ENCODE measurements around the gene TECPR2. TPM values are rescaled to one million over a fixed set of nuclear protein-coding genes. Genes with fewer than 3 reads are reported as not detected.
"Not testable (repeated sequence)": the region's sequence is repeated elsewhere in the genome, so short reads cannot be mapped to it uniquely, and the experiment has no call there.

TECPR2 gene
- polyA plus RNA-seq, 2 donors = 3.3 to 3.8 TPM

DNA sequence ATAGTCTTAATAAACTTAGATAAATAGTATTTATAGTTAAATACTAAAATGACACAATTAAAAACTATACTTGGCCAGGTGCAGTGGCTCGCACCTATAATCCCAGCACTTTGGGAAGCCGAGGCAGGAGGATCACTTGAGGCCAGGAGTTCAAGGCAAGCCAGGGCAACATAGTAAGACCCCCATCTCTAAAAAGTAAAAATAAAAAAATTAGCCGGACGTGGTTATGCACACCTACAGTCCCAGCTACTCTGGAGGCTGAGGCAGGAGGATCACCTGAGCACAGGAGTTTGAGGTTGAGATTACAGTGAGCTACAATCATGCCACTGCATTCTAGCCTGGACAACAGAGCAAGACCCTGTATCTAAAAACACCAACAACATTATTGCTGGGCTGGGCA, 16.1 kb upstream of the TECPR2 start:
- no peaks in the 10 kb centered on the region for H3K9me3 ChIP-seq (ENCODE audit: control insufficient read depth in 2 of 2, insufficient read depth in 1 of 2, low read depth in 1 of 2, low read length in 1 of 2)
- H3K36me3 ChIP-seq (ENCODE audit: control insufficient read depth in 2 of 2, insufficient read depth in 2 of 2, low read length in 1 of 2) = peaks cover 10 to 36% of the 10 kb centered on the region in 2 donors
- H3K27ac ChIP-seq (ENCODE audit: low read depth in 2 of 2, low read length in 1 of 2) = no peak overlapping the region
- H3K4me1 ChIP-seq (ENCODE audit: control insufficient read depth in 2 of 2, insufficient read depth in 2 of 2, low read length in 1 of 2) = peaks cover 0 to 2% of the 10 kb centered on the region in 2 donors
- WGBS, 2 donors = 96% methylated on average over 4 of the region's 4 CpGs
- no peak overlapping the region for H3K4me3 ChIP-seq (ENCODE audit: low read depth in 1 of 2, low read length in 2 of 2)
- no peaks in the 10 kb centered on the region for H3K27me3 ChIP-seq (ENCODE audit: control insufficient read depth in 1 of 2, insufficient read depth in 2 of 2, low read length in 2 of 2)

DNA sequence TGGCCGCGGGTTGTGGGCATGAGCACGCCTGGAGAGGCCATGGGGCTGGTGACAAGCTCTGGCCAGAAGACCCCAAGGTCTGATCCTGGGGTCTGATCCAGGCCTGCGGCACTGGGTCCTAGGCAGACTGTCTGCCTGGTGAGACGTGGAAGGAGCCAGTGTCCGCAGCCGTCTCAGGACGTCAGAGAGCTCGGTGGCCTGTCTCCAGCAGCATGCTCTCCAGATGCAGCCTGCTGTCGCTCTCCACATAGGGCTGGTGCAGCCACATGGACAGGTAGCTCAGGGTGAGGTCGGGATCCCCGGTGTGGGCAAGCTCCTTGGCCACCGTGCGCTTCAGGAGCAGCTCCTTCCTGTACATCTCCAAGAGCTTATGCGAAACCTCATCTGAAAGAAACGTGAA, 14.4 kb upstream of the TECPR2 start:
- no peak overlapping the region for H3K4me3 ChIP-seq (ENCODE audit: low read depth in 1 of 2, low read length in 2 of 2)
- H3K27ac ChIP-seq (ENCODE audit: low read depth in 2 of 2, low read length in 1 of 2) = no peak overlapping the region
- H3K36me3 ChIP-seq (ENCODE audit: control insufficient read depth in 2 of 2, insufficient read depth in 2 of 2, low read length in 1 of 2) = peaks cover 10 to 27% of the 10 kb centered on the region in 2 donors
- 90 to 94% methylated on average over 16 of the region's 16 CpGs for whole genome bisulfite sequencing, 2 donors
- H3K9me3 ChIP-seq (ENCODE audit: control insufficient read depth in 2 of 2, insufficient read depth in 1 of 2, low read depth in 1 of 2, low read length in 1 of 2) = no peaks in the 10 kb centered on the region
- no peaks in the 10 kb centered on the region for H3K27me3 ChIP-seq (ENCODE audit: control insufficient read depth in 1 of 2, insufficient read depth in 2 of 2, low read length in 2 of 2)
- H3K4me1 ChIP-seq (ENCODE audit: control insufficient read depth in 2 of 2, insufficient read depth in 2 of 2, low read length in 1 of 2) = peaks cover 0 to 2% of the 10 kb centered on the region in 2 donors

DNA sequence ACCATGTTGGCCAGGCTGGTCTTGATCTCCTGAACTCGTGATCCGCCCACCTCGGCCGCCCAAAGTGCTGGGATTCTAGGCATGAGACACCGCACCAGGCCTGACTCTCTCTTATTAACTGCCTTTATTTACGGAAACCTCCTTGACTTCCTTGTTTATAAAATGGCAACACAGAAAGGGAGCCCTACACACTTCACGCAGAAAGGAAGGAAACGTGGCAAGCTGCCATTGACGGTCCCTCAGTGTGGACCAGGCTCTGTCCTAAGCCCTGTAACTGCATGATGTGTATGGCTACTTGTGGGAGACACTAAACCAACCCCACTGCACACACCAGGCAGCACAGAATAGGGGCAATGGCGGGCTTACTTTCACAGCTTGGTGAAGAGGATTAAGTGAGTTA, 11.7 kb upstream of the TECPR2 start:
- Histone ChIP-seq H3K9me3 (ENCODE audit: control insufficient read depth in 2 of 2, insufficient read depth in 1 of 2, low read depth in 1 of 2, low read length in 1 of 2) (no peaks in the 10 kb centered on the region), H3K4me1 (ENCODE audit: control insufficient read depth in 2 of 2, insufficient read depth in 2 of 2, low read length in 1 of 2) (peaks cover 0 to 2% of the 10 kb centered on the region in 2 donors), H3K27ac (ENCODE audit: low read depth in 2 of 2, low read length in 1 of 2) (peak overlapping the region; percentile 12 to 58), H3K36me3 (ENCODE audit: control insufficient read depth in 2 of 2, insufficient read depth in 2 of 2, low read length in 1 of 2) (peaks cover 9 to 26% of the 10 kb centered on the region in 2 donors), H3K4me3 (ENCODE audit: low read depth in 1 of 2, low read length in 2 of 2) (no peak overlapping the region), H3K27me3 (ENCODE audit: control insufficient read depth in 1 of 2, insufficient read depth in 2 of 2, low read length in 2 of 2) (no peaks in the 10 kb centered on the region)
- WGBS, 2 donors = 87 to 91% methylated on average over 10 of the region's 10 CpGs

DNA sequence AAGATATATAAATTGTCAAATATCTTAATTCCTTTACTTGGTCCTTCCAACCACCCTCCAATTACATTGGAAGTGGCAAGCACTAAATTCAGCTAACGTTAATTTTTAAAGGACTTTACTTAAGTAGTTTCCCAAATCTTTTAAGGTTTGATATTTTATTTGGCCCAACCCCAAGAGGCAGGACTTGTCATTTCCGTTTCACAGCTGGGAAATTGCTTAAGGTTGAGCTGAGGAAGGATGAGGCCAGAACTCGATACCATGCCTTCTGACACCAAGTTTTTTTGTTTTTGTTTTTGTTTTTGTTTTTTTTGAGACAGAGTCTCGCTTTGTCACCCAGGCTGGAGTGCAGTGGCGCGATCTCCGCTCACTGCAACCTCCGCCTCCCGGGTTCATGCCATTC, 11.1 kb upstream of the TECPR2 start:
- not testable (repeated sequence) for H3K4me1 ChIP-seq (ENCODE audit: control insufficient read depth in 2 of 2, insufficient read depth in 2 of 2, low read length in 1 of 2); H3K27me3 ChIP-seq (ENCODE audit: control insufficient read depth in 1 of 2, insufficient read depth in 2 of 2, low read length in 2 of 2); H3K4me3 ChIP-seq (ENCODE audit: low read depth in 1 of 2, low read length in 2 of 2); H3K27ac ChIP-seq (ENCODE audit: low read depth in 2 of 2, low read length in 1 of 2); H3K9me3 ChIP-seq (ENCODE audit: control insufficient read depth in 2 of 2, insufficient read depth in 1 of 2, low read depth in 1 of 2, low read length in 1 of 2)
- 82 to 87% methylated on average over 8 to 9 of the region's 9 CpGs for WGBS, 2 donors
- peaks cover 9 to 22% of the 10 kb centered on the region in 2 donors for H3K36me3 ChIP-seq (ENCODE audit: control insufficient read depth in 2 of 2, insufficient read depth in 2 of 2, low read length in 1 of 2)

DNA sequence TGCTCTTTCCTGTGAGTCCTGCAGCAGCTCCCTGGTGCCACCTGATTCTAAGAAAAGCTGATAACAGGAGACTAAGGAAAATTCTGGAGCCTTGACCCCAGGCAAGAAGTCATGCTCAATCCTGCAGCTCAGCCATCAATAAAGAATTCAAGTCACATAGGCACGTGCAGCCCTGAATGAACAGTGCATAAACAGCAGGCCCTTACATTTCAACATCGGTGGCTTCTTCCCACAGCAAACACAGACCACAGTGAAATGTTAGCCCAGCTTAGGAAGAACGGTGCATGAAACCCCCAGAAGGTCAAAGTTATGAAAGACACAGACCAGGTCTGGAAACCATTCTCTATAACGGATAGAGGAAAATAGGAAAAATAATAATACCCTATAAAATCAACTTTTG, 10.5 kb upstream of the TECPR2 start:
- Histone ChIP-seq H3K4me1 (ENCODE audit: control insufficient read depth in 2 of 2, insufficient read depth in 2 of 2, low read length in 1 of 2) (peaks cover 0 to 2% of the 10 kb centered on the region in 2 donors), H3K27ac (ENCODE audit: low read depth in 2 of 2, low read length in 1 of 2) (no peak overlapping the region), H3K9me3 (ENCODE audit: control insufficient read depth in 2 of 2, insufficient read depth in 1 of 2, low read depth in 1 of 2, low read length in 1 of 2) (no peaks in the 10 kb centered on the region), H3K4me3 (ENCODE audit: low read depth in 1 of 2, low read length in 2 of 2) (no peak overlapping the region), H3K27me3 (ENCODE audit: control insufficient read depth in 1 of 2, insufficient read depth in 2 of 2, low read length in 2 of 2) (no peaks in the 10 kb centered on the region), H3K36me3 (ENCODE audit: control insufficient read depth in 2 of 2, insufficient read depth in 2 of 2, low read length in 1 of 2) (peaks cover 9 to 19% of the 10 kb centered on the region in 2 donors)
- WGBS, 2 donors = 88 to 96% methylated on average over 4 of the region's 4 CpGs

DNA sequence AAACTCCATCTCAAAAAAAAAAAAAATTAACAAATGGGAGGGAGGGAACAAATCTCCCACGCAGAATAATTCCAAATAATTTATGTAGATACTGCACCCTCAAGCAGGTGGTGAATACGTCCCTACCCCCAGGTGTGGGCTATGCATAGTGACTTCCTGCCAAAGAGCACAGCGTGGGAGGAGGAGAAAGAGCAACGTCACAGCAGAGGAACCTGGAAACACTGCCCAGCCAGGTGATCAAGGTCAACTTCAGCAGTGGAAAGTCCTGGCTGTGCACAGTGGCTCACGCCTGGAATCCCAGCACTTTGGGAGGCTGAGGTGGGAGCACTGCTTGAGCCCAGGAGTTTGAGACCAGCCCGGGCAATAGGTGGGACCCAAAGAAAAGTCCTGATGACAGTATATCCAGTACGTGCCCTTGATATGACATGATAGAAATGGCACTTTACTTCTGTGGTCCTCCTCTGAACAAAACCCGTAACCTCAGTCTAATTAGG, 9.6 kb upstream of the TECPR2 start:
- Histone ChIP-seq H3K9me3 (ENCODE audit: control insufficient read depth in 2 of 2, insufficient read depth in 1 of 2, low read depth in 1 of 2, low read length in 1 of 2) (no peaks in the 10 kb centered on the region), H3K27ac (ENCODE audit: low read depth in 2 of 2, low read length in 1 of 2) (no peak overlapping the region), H3K36me3 (ENCODE audit: control insufficient read depth in 2 of 2, insufficient read depth in 2 of 2, low read length in 1 of 2) (peaks cover 8 to 19% of the 10 kb centered on the region in 2 donors), H3K4me1 (ENCODE audit: control insufficient read depth in 2 of 2, insufficient read depth in 2 of 2, low read length in 1 of 2) (peaks cover 0 to 2% of the 10 kb centered on the region in 2 donors), H3K4me3 (ENCODE audit: low read depth in 1 of 2, low read length in 2 of 2) (no peak overlapping the region), H3K27me3 (ENCODE audit: control insufficient read depth in 1 of 2, insufficient read depth in 2 of 2, low read length in 2 of 2) (no peaks in the 10 kb centered on the region)
- WGBS, 2 donors = 82 to 83% methylated on average over 8 of the region's 8 CpGs

DNA sequence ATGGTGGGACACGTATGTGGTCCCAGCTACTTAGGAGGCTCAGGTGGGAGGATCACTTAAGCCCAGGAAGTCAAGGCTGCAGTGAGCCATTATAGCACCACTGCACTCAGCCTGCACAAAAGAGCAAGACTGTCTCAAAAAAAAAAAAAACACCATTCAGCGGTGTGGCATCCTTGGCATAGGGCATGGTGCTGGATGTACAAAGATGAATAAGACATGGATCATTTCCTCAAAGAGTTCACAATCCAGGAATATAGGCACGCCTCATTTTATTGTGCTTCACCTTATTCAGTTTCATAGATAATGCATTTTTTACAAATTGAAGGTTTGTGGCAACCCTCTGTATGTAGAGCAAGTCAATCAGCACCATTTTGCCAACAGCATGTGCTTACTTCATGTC, 6.5 kb upstream of the TECPR2 start:
- H3K27me3 ChIP-seq (ENCODE audit: control insufficient read depth in 1 of 2, insufficient read depth in 2 of 2, low read length in 2 of 2) = no peaks in the 10 kb centered on the region
- H3K4me3 ChIP-seq (ENCODE audit: low read depth in 1 of 2, low read length in 2 of 2) = no peak overlapping the region
- H3K27ac ChIP-seq (ENCODE audit: low read depth in 2 of 2, low read length in 1 of 2) = no peak overlapping the region
- H3K9me3 ChIP-seq (ENCODE audit: control insufficient read depth in 2 of 2, insufficient read depth in 1 of 2, low read depth in 1 of 2, low read length in 1 of 2) = no peaks in the 10 kb centered on the region
- H3K4me1 ChIP-seq (ENCODE audit: control insufficient read depth in 2 of 2, insufficient read depth in 2 of 2, low read length in 1 of 2) = peaks cover 0 to 1% of the 10 kb centered on the region in 2 donors
- WGBS, 2 donors = 84 to 86% methylated on average over 3 of the region's 3 CpGs
- H3K36me3 ChIP-seq (ENCODE audit: control insufficient read depth in 2 of 2, insufficient read depth in 2 of 2, low read length in 1 of 2) = peaks cover 4 to 10% of the 10 kb centered on the region in 2 donors

DNA sequence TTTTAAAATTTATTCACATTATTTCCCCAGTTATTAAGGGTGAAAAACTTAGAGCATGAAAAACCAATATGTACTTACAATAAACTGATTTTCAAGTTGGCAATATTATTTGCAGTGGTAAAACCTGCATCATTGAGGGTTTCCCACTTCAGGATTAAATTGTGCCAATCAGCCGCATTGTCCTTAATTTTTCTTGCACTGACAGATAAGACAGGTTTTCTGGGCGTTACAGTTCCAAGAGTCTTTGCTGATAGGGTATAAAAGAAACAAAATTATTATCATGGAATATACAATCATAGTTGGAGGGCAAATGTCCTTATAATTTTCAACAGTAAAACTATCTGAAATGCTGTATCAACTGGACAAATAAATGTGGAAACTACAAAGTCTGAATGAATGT, 3.4 kb upstream of the TECPR2 start:
- WGBS, 2 donors = 95 to 98% methylated on average over 2 of the region's 2 CpGs

DNA sequence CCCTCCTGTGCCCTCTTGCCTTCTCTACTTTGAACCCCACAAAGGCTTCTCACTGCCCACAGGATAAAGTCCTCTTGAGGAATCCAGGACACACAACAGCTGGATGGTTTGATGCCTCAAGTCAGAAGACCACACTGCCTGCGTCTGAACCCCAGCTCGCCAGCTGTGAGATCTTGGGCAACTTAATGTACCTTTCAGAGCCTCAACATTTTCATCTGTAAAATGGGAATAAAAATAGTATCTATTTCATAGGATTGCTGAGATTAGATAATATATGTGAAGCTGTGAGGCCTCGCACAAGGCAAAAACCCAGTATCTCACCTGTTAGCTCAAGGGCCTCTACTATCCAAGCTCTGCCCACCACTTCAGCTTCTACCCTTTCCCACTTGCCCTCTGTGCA, 2.4 kb upstream of the TECPR2 start:
- H3K27ac ChIP-seq (ENCODE audit: low read depth in 2 of 2, low read length in 1 of 2) = no peak overlapping the region
- peaks cover 0 to 2% of the 10 kb centered on the region in 2 donors for H3K36me3 ChIP-seq (ENCODE audit: control insufficient read depth in 2 of 2, insufficient read depth in 2 of 2, low read length in 1 of 2)
- peaks cover 4% of the 10 kb centered on the region in 2 donors for H3K4me1 ChIP-seq (ENCODE audit: control insufficient read depth in 2 of 2, insufficient read depth in 2 of 2, low read length in 1 of 2)
- H3K4me3 ChIP-seq (ENCODE audit: low read depth in 1 of 2, low read length in 2 of 2) = no peak overlapping the region
- no peaks in the 10 kb centered on the region for H3K9me3 ChIP-seq (ENCODE audit: control insufficient read depth in 2 of 2, insufficient read depth in 1 of 2, low read depth in 1 of 2, low read length in 1 of 2)
- H3K27me3 ChIP-seq (ENCODE audit: control insufficient read depth in 1 of 2, insufficient read depth in 2 of 2, low read length in 2 of 2) = no peaks in the 10 kb centered on the region
- WGBS, 2 donors = 98 to 100% methylated on average over 3 of the region's 3 CpGs

More for the DNA sequence above, 3.4 kb upstream of the TECPR2 start:
- Histone ChIP-seq H3K27me3 (ENCODE audit: control insufficient read depth in 1 of 2, insufficient read depth in 2 of 2, low read length in 2 of 2) (no peaks in the 10 kb centered on the region), H3K4me1 (ENCODE audit: control insufficient read depth in 2 of 2, insufficient read depth in 2 of 2, low read length in 1 of 2) (peaks cover 4% of the 10 kb centered on the region in 2 donors), H3K27ac (ENCODE audit: low read depth in 2 of 2, low read length in 1 of 2) (no peak overlapping the region), H3K36me3 (ENCODE audit: control insufficient read depth in 2 of 2, insufficient read depth in 2 of 2, low read length in 1 of 2) (peaks cover 4 to 6% of the 10 kb centered on the region in 2 donors), H3K9me3 (ENCODE audit: control insufficient read depth in 2 of 2, insufficient read depth in 1 of 2, low read depth in 1 of 2, low read length in 1 of 2) (no peaks in the 10 kb centered on the region), H3K4me3 (ENCODE audit: low read depth in 1 of 2, low read length in 2 of 2) (no peak overlapping the region)

DNA sequence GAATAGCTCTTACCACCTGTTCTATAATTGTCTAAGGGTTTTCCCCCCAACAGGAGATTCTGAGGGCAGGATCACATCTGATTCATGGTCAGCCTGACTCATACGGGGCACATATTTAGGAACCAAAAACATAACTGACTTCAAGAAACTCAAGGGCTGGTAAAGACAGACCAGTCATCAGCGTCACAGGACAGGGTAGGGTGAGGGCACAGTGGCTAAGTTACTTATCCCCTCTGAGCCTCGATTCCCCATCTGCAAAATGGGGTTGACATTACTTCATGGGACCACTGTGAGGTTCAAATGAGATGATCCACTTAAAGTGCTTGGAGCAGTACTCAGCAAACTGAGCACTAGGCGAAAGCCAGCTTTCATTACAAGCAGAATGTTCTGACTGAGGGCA, 657 bp upstream of the TECPR2 start:
- peak overlapping the region; percentile 81 to 95 for H3K4me3 ChIP-seq (ENCODE audit: low read depth in 1 of 2, low read length in 2 of 2)
- H3K9me3 ChIP-seq (ENCODE audit: control insufficient read depth in 2 of 2, insufficient read depth in 1 of 2, low read depth in 1 of 2, low read length in 1 of 2) = no peaks in the 10 kb centered on the region
- 13 to 17% methylated on average over 4 of the region's 4 CpGs for WGBS, 2 donors
- no peaks in the 10 kb centered on the region for H3K36me3 ChIP-seq (ENCODE audit: control insufficient read depth in 2 of 2, insufficient read depth in 2 of 2, low read length in 1 of 2)
- H3K27ac ChIP-seq (ENCODE audit: low read depth in 2 of 2, low read length in 1 of 2) = peak overlapping the region; percentile 91 to 93
- peaks cover 4% of the 10 kb centered on the region in 2 donors for H3K4me1 ChIP-seq (ENCODE audit: control insufficient read depth in 2 of 2, insufficient read depth in 2 of 2, low read length in 1 of 2)
- H3K27me3 ChIP-seq (ENCODE audit: control insufficient read depth in 1 of 2, insufficient read depth in 2 of 2, low read length in 2 of 2) = no peaks in the 10 kb centered on the region
